NCI-H446 treated with DMSO at 0.1 percent for 48 hours (cell line): ENCODE results near the gene PTPN6.
A peak's percentile ranks its signal among the peaks of the same experiment; 100 is the strongest.

Experiments used
- DNase-seq: peaks from one replicate; lab custom pipeline; 2025; lab: John Stamatoyannopoulos, UW

The PTPN6 gene

DNA sequence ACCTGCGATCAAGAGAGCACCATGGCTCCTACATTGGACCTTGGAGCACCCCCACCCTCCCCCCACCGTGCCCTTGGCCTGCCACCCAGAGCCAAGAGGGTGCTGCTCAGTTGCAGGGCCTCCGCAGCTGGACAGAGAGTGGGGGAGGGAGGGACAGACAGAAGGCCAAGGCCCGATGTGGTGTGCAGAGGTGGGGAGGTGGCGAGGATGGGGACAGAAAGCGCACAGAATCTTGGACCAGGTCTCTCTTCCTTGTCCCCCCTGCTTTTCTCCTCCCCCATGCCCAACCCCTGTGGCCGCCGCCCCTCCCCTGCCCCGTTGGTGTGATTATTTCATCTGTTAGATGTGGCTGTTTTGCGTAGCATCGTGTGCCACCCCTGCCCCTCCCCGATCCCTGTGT, 9.4 kb upstream of the PTPN6 start:
- DNase-seq, result no peak

DNA sequence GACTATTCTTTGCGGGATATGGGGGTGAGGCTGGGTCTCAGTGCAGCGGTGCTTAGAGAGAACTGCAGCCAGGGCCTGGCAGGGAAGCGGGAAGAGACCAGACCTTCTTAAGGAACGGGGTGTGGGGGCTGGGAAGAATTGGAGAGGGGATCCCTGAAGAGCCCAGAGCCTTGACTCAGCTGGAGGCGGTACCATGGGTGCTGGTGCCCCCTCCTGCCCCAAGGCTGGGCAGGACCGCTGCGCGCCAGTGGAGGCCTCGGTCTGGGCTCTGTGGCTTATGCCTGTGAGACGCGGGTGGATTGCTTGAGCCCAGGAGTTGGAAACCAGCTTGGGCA, 8.9 kb upstream of the PTPN6 start:
- DNase-seq, result no peak

DNA sequence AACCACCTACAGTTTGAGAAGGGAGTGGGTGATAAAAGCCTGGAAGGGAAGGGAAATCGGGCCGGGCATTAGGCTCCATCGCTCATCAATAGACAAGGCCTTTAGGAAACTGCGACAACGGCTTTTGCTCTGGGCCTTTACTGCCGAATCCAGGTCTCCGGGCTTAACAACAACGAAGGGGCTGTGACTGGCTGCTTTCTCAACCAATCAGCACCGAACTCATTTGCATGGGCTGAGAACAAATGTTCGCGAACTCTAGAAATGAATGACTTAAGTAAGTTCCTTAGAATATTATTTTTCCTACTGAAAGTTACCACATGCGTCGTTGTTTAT, 7.8 kb upstream of the PTPN6 start:
- DNase-seq, result peak; percentile 96

DNA sequence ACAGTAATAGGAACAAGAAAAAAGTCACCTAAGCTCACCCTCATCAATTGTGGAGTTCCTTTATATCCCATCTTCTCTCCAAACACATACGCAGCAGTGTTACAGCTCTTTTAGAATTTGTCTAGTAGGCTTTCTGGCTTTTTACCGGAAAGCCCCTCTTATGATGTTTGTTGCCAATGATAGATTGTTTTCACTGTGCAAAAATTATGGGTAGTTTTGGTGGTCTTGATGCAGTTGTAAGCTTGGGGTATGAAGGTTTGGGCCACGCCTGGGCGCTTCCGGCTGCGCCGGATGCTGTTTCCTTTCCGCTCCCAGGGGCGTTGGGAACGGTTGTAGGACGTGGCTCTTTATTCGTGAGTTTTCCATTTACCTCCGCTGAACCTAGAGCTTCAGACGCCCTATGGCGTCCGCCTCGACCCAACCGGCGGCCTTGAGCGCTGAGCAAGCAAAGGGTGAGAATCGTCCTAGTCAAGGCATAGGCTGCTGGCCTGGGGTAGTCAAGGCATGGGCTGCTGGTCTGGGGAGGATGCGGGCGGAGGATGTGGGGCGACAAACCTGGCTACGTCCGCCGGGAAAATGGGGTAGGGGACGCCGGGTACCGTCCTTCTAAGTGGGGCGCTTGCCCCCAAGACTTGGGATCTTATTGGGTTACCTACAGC, 7.3 kb upstream of the PTPN6 start, which contains the start of the genes C12orf57 and RNU7-1:
Gene C12orf57, plus strand, starts transcription at position 301 of the 659 bp plus-strand sequence. Its CDS starts 100 bp downstream, at position 401.
Gene RNU7-1, plus strand, starts transcription at position 95 of the 659 bp plus-strand sequence.
- DNase-seq, result peak; percentile 99

DNA sequence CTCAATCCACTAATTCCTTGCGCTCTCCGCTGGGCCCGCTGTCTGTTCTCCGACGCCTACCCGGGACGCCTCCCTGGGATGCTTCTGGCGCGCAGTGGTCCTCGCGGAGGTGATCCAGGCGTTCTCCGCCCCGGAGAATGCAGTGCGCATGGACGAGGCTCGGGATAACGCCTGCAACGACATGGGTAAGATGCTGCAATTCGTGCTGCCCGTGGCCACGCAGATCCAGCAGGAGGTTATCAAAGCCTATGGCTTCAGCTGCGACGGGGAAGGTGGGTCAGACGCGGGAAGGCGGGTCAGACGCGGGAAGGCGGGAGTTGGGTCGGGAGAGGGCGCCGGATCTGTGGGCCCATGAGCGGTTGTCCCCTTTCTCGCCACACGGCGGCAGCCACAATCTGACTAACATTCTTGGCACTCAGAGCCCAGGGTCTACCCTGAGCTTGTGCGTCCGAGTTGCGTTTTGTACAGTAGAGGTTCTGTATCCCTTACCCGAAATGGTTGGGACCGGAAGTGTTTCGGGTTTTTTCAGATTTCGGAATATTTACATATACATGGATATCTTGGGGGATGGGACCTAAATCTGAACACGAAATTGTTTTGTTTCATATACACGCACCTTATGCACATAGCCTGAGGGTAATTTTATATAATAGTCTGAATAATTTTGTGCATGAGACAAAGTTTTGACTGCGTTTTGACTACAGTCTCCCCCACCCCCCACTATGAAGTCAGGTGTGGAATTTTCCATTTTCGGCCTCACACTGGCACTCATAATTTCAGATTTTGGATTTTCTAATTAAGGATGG, 6.6 kb upstream of the PTPN6 start:
- peak; percentile 99 for DNase-seq

DNA sequence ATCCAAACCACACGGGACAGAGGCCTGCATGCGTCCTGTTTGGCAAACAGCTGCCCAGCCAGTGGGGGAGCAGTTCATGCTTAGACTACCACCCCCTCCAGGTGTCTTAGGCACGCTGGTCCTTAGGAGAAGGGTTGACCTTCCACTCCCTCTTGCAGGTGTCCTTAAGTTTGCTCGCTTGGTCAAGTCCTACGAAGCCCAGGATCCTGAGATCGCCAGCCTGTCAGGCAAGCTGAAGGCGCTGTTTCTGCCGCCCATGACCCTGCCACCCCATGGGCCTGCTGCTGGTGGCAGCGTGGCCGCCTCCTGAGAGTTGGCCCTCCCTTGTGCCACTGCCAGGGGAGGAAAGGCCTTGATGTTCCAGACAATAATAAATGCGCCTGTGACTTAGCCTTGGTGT, 5.5 kb upstream of the PTPN6 start:
- DNase-seq, result no peak

DNA sequence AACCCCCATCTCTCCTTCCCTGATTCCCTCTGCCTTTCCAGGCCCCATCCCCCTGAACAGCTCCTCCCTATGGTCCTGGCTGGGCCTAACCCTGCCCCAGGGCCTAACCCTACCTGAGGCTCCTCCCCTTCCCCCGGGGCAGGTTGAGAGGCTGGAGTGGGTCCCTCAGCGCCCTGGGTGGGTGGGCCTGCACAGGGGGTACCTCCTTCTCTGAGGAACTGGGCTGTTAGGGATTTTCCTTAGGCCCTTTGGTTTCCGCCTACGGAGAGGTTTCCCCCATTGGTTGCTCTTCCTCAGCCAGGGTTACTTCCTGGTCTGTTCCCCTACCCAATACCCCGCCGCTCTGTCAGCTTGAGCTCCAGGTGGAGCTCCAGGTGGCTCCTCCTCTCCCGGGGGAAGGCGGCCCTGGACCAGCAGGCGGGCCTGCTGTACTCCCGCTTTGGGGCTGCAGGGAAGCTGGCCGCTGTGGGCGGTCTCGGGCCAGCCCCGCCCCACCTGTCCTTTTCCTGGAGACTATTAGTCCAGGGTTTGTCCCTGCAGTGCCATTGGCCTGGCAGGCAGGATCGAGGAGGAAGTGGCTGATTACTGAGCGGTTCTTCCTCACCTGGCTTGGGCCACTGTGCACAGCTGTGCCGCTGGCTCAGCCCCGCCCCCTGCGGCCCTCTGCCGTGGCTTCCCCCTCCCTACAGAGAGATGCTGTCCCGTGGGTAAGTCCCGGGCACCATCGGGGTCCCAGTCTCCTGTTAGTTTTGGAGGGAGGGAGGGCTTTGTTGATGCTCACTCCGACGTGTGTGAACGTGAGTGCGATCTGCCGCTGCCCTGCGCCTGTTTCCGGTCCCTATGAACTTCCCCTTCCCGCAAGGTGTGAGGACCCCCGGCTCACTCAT, 4.9 kb upstream of the PTPN6 start:
- DNase-seq, result no peak

DNA sequence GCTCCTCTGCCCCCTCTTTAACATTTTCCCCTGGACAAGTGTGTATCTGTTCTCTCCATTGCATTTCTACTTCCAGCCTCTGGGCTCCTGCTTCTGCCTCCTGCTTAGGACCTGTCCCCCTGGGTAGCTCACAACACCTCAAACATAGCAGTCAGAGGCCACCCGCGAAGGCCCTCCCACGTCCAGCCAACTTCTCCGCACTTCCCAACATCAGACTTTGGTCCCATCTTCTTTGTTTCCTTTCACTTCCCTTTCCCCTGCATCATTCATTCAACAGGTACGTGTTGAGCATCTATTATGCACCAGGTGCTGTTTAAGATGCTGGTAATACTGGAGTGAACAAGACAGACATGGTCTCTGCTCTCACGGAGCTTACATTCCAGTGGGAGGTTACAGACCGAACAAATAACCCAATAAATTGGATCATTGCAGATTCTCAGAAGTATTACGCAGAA, 4.2 kb upstream of the PTPN6 start:
- DNase-seq, result no peak

DNA sequence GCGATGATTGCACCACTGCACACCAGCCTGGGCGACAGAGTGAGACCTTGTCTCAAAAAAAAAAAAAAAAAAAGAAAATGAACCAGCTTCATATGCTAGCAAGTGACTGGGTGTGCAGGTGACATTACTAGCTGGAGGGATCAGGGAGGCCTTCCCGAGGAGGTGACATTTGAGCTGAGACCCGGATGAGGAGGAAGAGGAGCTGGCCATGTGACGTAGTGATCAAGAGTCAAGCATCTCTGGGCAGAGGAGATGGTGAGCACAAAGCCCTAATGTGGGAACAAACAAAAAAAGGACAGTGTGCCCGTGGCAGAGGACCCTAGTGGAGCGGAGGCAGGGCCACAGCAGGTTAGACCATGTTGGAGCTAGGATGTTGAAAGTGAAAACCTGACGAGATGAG, 3.5 kb upstream of the PTPN6 start:
- DNase-seq, result no peak

DNA sequence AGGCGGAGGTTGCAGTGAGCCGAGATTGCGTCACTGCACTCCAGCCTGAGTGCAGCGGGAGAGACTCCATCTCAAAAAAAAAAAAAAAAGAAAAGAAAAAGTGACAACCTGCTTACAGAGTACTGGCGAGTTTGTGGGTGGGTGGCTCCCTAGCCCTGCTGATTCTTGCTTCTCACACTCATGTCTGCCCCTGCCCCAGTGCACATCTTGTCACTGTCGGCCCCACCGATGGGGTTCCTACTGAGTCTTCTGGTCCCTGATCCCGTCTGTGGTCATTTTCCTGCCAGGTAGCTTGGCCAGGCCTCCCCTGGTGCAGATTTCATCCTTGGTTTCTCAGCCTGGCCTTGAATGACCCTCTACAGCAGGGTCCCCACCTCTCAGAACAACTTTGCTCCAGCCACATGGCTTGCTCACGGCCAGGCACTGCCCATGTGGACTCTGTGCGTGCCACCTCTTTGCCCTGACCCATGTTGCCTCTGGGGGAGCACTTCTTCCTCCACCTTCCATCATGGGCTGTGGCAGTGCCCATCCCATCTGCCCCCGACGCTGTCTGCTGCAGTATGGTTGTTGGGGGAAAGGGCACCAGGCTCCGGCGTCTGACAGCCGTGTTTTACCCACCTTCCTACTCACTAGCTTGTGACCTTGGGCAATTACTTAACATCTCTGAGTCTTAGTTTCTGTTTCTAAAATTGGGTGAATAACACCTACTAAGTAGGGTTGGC, 2.1 kb upstream of the PTPN6 start:
- DNase-seq, result no peak

DNA sequence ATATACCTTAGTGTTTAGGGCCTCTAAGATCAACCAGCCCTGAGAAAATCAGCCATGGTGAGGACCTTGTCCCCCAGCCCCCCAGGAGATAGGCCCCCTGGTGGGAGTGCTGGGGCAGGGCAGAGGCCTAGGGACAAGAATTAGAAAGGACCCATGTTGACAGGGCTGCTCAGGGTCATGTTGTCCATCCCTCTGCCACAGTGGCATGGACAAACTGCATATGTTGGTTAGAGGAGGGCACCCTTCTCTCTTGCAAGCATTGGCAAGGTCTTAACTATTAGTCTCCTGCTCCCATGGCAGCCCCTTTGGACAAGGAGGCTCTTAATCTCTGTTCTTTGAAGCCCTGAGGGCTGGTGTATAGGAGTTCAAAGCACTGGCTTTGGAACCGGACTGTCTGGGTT, 755 bp upstream of the PTPN6 start:
- DNase-seq, result no peak

DNA sequence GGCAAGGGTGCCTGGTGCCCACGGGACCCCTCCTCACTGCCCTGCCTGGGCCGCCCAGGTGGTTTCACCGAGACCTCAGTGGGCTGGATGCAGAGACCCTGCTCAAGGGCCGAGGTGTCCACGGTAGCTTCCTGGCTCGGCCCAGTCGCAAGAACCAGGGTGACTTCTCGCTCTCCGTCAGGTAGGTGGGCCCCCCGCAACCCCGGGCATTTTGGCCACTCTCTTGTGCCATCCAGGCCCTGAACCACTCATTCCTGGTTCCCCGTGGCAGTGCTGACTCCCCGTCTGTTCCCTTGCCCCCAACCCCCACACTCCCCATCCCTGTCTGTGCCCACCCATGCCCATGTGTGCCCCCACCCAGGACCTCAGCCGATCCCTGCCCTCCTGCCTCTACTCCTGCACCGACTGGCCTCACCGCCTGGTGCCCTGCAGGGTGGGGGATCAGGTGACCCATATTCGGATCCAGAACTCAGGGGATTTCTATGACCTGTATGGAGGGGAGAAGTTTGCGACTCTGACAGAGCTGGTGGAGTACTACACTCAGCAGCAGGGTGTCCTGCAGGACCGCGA, 480 bp downstream of the PTPN6 start:
- no peak for DNase-seq

DNA sequence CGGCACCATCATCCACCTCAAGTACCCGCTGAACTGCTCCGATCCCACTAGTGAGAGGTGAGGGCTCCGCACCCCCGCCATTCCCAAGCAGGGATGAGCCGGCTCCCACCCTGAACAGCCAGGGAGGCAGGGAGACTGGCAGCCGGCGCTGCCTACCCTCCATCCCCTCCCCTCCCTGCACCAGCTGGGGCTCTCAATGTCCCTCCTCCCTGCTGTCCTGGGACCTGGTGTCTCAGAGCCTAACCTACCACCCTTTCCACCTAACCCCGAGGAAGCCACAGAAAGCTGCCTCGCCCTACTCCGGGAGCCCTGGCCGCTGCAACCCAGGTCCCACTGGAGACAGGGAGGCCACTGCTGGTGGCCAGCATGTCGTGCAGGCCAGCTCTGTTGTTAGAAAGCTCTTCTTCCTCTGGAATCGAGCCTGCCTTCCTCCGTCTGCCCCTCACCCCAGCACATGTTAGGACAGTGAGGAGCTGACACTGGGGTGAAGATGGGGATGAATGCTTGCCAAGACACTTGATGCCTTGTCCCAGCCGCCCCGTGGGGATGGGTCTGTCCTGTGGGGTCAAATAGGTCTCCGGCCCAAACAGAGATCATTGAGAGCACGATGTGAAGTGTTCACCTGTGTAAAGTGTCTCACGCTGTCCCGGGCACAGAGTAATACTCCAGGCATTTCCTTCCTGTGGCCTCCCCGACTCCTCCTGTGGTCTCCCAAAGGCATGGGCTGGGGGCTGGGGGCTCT, 1.1 kb downstream of the PTPN6 start:
- DNase-seq, result no peak

DNA sequence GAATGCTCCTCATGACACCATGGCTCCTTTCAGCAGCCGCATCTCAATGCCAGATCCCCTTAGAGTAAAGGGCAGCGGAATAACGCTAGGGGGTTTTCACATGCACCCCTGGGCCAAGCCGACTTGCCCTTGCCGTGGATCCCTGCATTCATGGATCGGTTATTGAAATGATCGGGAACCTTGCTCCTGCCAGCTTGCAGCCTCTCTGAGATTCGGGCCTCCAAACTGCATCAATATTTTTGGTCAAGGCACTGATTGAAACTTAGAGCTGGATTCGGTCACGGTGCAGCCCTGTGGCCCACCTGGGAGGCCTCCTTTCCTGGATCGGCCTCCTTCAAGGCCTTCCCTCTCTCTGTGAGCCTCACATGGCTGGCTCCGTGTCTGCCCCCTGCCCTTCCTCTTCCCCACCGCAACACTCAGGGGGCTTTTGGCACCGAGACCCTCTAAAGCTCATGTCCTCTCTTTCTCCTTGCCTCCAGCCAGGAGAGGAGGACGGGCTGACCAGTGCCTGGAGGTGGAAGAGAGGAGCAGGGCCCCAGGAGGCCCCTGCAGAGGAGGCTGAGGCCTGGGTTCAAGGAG, 1.8 kb downstream of the PTPN6 start:
- DNase-seq, result no peak

DNA sequence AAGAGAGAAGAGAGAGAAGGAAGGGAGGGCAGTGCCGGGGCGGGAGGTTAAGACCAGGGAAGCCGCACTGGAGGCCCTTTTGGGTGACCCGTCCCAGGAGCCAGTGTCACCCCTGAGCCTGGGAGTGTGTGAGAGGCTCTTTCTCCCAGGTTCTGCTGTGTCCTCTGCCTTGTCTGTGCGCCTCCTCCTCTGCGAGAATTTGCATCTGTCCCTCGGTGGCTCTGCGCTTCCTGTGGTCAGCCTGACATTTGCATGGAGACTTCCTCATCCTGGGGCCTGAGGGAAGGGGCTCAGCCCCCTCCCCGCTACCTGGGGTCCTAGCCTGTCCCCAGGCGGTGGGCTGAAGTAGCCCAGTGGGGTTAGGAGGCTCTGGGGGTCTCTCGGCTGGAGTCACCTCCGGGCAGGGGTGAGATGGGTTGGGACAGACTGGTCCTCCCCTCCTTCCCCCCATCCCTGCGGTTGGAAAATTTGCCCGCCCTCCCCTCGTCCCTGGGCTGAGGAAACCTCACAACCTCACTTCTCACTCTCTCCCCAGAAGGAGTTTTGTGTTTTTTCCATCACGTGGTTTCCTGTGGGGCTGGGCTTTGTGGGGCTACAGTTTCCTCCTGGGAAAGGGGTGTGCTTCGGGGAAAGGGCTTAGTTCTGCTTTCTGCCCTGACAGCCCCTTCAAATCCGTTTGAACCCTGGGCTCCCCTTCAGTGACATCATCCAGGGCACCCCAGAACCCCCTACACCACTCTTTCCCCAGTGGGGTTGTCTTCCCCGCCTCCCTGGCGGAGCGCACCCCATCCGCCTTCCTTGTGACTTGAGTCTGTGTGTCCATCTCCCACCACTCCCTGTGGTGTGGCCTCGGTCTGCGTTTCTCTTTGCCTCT, 2.5 kb downstream of the PTPN6 start:
- no peak for DNase-seq

DNA sequence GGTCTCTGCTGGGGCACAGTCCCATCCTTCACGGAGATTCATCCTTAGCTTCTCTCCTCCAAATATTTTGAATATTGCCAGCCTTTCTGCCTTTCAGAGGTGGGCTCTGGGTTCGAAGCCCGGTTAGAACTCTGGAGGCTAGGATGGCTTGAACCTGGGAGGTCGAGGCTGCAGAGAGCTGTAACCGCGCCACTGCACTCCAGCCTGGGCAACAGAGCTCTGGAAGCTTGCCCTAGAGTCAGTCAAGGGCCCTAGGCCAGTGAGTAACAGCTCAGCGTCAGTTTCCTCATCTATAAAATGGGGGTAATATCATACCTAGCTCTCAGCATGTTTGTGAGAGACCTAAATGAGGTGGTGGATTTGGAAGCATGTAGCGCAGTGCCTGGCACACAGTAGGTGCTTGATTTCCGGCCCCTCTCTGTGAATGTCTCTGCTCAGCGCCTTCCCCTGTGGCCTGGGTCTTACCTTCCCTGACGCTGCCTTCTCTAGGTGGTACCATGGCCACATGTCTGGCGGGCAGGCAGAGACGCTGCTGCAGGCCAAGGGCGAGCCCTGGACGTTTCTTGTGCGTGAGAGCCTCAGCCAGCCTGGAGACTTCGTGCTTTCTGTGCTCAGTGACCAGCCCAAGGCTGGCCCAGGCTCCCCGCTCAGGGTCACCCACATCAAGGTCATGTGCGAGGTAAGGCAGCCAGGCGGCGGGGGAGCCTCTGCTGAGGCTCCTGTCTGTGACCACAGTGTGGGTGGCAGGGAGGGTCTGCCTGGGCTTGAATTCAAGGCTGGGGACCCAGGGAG, 3.4 kb downstream of the PTPN6 start:
- no peak for DNase-seq

DNA sequence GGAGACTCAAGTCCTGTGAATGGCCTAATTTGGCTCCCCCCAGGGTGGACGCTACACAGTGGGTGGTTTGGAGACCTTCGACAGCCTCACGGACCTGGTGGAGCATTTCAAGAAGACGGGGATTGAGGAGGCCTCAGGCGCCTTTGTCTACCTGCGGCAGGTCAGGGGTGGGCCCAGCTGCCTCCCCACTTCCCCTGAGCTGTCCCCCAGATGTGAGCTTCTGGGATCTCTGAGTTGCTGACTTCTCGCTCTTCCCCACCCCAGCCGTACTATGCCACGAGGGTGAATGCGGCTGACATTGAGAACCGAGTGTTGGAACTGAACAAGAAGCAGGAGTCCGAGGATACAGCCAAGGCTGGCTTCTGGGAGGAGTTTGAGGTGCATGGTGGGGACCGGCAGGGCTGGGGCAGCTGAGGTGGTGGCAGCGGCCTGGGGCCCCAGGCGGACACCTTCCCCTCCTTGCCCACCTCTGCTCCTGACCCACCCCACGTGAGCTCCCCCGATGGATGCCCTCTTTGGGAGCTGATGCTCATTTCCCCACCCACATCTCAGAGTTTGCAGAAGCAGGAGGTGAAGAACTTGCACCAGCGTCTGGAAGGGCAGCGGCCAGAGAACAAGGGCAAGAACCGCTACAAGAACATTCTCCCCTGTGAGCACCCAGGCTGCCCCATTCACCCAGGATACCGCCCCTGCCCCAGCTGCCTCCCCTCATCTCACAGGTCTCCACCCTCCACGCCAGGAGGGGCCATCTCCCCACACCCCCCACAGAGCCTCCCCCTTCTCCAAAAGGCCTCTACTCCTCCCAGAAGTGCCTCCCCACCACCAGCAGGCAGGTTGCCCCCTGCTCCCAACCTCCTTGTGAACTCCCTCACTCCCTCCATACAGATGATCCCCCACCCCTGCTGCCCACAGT, 4.2 kb downstream of the PTPN6 start:
- no peak for DNase-seq
